BE2C (cell line): ENCODE results near the gene TRERF1.
"Not testable (repeated sequence)": the region's sequence is repeated elsewhere in the genome, so short reads cannot be mapped to it uniquely, and the experiment has no call there.

Source experiments
- DNase-seq: peaks from one replicate; pipeline ENCODE4 v3.0.0-alpha.2; 2020
- H3K27me3 ChIP-seq: fragments of 250-450 bp; sonication (Bioruptor Pico); 2 replicates; pipeline ENCODE4 v1.5.1; 2020; ENCODE audit warnings: mild to moderate bottlenecking
- H3K36me3 ChIP-seq: fragments of 250-450 bp; sonication (Bioruptor Pico); 2 replicates; pipeline ENCODE4 v1.5.1; 2020; ENCODE audit warnings: mild to moderate bottlenecking
- H3K4me1 ChIP-seq: fragments of 250-450 bp; sonication (Bioruptor Pico); 2 replicates; pipeline ENCODE4 v1.5.1; 2020
- H3K4me3 ChIP-seq: 2 replicates; pipeline ENCODE4 v1.5.1; 2011; ENCODE audit warnings: low read depth, low read length
- H3K9me3 ChIP-seq: fragments of 250-450 bp; sonication (Bioruptor Pico); 2 replicates; pipeline ENCODE4 v1.5.1; 2020
- TF ChIP-seq, protein P1 (sequence below): IDR thresholded peaks from 2 replicates; pipeline ENCODE4 v1.5.1; 2012; ENCODE audit warnings: mild to moderate bottlenecking, low read depth, low read length

TRERF1 gene

DNA sequence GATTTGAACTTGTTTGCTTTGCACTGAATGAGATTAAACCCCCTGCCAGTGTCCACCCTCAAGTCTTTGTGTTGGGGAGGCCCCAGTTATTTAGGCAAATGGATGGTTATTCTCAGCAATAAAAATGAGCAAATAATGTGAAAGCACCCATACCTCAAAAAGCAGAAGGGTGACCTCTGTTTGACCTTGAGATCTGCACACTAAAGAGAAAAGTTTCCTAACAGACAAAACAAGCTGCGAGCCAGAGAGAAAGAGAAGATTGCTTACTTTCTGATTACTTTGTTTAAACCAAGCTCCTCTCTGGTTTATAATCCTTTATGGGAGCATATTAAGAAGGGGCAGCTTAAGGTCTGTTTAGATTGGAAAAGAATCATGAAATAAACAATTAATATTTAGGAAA lies 30.4 kb upstream of the TRERF1 start:
- peaks cover 5% of the 10 kb centered on the region for H3K4me1 ChIP-seq
- TF ChIP-seq, protein P1, sequence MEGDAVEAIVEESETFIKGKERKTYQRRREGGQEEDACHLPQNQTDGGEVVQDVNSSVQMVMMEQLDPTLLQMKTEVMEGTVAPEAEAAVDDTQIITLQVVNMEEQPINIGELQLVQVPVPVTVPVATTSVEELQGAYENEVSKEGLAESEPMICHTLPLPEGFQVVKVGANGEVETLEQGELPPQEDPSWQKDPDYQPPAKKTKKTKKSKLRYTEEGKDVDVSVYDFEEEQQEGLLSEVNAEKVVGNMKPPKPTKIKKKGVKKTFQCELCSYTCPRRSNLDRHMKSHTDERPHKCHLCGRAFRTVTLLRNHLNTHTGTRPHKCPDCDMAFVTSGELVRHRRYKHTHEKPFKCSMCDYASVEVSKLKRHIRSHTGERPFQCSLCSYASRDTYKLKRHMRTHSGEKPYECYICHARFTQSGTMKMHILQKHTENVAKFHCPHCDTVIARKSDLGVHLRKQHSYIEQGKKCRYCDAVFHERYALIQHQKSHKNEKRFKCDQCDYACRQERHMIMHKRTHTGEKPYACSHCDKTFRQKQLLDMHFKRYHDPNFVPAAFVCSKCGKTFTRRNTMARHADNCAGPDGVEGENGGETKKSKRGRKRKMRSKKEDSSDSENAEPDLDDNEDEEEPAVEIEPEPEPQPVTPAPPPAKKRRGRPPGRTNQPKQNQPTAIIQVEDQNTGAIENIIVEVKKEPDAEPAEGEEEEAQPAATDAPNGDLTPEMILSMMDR, result no peak
- no peaks in the 10 kb centered on the region for H3K36me3 ChIP-seq
- H3K4me3 ChIP-seq, result no peak overlapping the region
- no peak for DNase-seq
- no peaks in the 10 kb centered on the region for H3K27me3 ChIP-seq
- H3K9me3 ChIP-seq, result no peaks in the 10 kb centered on the region

- DNase-seq, result no peak
- Histone ChIP-seq H3K9me3 (no peaks in the 10 kb centered on the region), H3K4me3 (no peak overlapping the region), H3K27me3 (no peaks in the 10 kb centered on the region), H3K4me1 (no peaks in the 10 kb centered on the region), H3K36me3 (no peaks in the 10 kb centered on the region)
- TF ChIP-seq, protein P1, result no peak
Measured at GRCh38 chr6:42471714-42472113, 20.0 kb upstream of the TRERF1 start.

- no peaks in the 10 kb centered on the region for H3K36me3 ChIP-seq
- no peak for DNase-seq
- no peaks in the 10 kb centered on the region for H3K27me3 ChIP-seq
- no peak overlapping the region for H3K4me3 ChIP-seq
- no peaks in the 10 kb centered on the region for H3K4me1 ChIP-seq
- TF ChIP-seq, protein P1, result no peak
- H3K9me3 ChIP-seq, result no peaks in the 10 kb centered on the region
Measured at GRCh38 chr6:42471142-42471541, 19.4 kb upstream of the TRERF1 start.

GRCh38 chr6:42468273-42468672 lies 16.5 kb upstream of the TRERF1 start:
- H3K4me1 ChIP-seq, result no peaks in the 10 kb centered on the region
- TF ChIP-seq, protein P1, result no peak
- DNase-seq, result no peak
- H3K9me3 ChIP-seq, result no peaks in the 10 kb centered on the region
- no peaks in the 10 kb centered on the region for H3K27me3 ChIP-seq
- no peaks in the 10 kb centered on the region for H3K36me3 ChIP-seq
- no peak overlapping the region for H3K4me3 ChIP-seq

DNA sequence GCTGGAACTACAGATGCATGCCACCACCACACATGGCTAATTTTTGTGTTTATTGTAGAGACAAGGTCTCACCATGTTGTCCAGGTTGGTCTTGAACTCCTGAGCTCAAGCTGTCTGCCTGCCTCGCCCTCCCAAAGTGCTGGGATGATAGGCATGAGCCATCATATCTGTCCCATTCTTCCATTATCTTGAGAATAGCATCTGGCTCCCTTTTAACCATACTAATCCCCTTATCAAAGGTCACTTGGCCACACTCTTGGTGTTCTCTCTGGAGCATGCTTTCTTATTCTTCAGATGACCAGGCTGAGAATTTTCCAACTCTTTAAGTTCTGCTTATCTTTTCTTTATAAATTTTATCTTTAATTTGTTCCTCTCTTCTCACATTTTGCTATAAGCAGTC lies 15.9 kb upstream of the TRERF1 start:
- DNase-seq, result no peak
- TF ChIP-seq, protein P1, result no peak
- no peaks in the 10 kb centered on the region for H3K9me3 ChIP-seq

GRCh38 chr6:42466470-42466869 lies 14.7 kb upstream of the TRERF1 start:
- not testable (repeated sequence) for H3K4me1 ChIP-seq, H3K9me3 ChIP-seq, H3K4me3 ChIP-seq, DNase-seq, H3K27me3 ChIP-seq, H3K36me3 ChIP-seq

More for the DNA sequence above, 15.9 kb upstream of the TRERF1 start:
- Histone ChIP-seq H3K4me1 (no peaks in the 10 kb centered on the region), H3K27me3 (no peaks in the 10 kb centered on the region), H3K36me3 (no peaks in the 10 kb centered on the region), H3K4me3 (no peak overlapping the region)

DNA sequence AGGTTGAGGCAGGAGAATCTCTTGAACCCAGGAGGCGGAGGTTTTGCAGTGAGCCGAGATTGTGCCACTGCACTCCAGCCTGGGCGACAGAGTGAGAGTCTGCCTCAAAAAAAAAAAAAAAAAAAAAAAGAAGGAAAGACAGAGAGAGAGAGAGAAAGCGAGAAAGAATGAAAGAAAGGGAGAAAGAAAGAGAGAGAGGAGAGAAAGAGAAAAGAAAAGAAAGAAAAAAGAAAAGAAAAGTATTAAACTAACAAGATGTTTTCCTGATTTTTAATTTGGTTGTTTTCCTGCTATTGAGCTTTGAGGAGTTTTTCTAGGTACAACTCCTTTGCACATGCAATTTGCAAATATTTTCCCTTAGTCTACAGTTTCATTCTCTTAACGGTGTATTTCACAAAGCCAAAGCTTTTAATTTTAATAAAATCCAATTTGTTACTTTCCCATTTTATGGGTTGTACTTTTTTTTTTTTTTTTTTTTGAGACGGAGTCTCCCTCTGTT lies 10.8 kb upstream of the TRERF1 start:
- no peaks in the 10 kb centered on the region for H3K9me3 ChIP-seq
- TF ChIP-seq, protein P1, result no peak
- no peak overlapping the region for H3K4me3 ChIP-seq
- H3K36me3 ChIP-seq, result no peaks in the 10 kb centered on the region
- no peak for DNase-seq
- no peaks in the 10 kb centered on the region for H3K4me1 ChIP-seq
- H3K27me3 ChIP-seq, result no peaks in the 10 kb centered on the region
